Measurements from ENCODE around the gene CSNK1A1. TPM values are rescaled to one million over a fixed set of nuclear protein-coding genes. Genes with fewer than 3 reads are reported as not detected.
A peak's percentile ranks its signal among the peaks of the same experiment; 100 is the strongest.
"Not testable (repeated sequence)": the region's sequence is repeated elsewhere in the genome, so short reads cannot be mapped to it uniquely, and the experiment has no call there.

The CSNK1A1 gene
- polyA plus RNA-seq, 2 of the 4 experiments (the other 2 are of a cell fraction): 123 to 218 TPM

DNA sequence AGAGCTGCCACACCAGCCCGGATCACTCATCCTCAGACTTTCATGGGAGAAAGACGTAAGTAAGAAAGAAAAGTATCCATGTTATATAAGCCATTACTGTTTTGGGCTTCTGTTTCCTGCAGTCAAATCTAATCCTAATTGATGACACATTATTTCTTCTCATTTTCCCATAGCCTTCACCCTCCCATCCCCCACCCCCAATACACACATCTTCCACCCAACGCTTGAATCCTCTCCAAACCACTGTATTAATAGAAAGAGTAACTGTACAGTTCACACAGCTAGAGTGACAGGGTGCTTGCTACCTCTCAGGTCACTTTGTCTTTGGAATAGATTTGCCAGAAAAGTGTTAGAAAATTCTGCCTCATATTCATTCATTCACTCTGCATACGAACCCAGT lies 102.8 kb downstream of the CSNK1A1 start (continued):
- TF ChIP-seq, protein P1, sequence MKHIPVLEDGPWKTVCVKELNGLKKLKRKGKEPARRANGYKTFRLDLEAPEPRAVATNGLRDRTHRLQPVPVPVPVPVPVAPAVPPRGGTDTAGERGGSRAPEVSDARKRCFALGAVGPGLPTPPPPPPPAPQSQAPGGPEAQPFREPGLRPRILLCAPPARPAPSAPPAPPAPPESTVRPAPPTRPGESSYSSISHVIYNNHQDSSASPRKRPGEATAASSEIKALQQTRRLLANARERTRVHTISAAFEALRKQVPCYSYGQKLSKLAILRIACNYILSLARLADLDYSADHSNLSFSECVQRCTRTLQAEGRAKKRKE (CRISPR knock-in tag; IDR thresholded peaks at IDR 0.05; ENCODE audit: low read depth): no peak
- no peak for TF ChIP-seq CBX2 (IDR thresholded peaks at IDR 0.05; ENCODE audit: borderline replicate concordance, low read depth)
- TF ChIP-seq GATA3 (IDR thresholded peaks at IDR 0.05; ENCODE audit: borderline replicate concordance): no peak

DNA sequence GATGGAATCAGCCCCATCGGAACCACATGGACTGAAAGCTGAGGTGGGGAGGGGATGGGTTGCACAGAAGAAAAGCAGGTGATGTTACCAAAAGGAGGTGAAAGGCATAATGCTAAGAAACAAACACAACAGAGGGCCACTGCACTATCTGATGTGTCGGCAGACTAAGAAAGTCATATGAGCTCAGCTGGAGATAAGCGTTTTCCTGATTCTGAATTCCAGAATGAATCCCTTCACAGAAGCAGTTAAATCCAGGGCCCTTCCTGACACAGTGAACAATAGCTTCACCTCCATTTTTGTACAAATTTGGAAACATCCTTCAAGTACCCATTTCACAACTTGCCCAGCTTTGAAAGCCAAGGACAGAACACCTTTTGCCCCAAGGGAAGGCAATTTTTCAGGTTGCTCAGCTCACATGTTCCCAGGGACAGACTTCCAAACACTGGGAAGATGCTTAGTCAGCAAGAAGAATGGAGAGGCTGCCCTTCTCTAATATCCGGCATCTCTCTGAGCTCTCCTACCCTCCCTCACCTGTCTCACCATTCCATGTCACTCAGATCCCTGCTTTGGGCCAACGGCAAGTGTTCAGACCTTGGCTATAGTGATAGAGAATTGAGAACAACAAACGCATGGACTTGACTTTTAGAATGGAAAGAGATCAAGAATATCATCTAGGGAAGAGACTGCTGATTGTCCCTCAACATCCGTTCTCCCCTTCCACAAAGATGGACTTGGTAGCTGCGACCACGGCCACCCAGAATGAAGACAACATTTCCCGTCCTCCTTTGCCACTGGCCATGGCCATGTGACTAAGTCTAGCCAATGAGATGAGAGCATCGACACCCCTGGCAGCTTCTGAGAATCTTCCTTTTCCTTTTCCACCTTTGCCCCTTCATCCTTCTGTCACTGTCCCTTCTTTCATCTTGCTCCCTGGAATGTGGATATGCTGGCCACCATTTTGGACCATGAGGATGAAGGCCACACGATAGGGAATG lies 103.6 kb downstream of the CSNK1A1 start:
- H3K27ac ChIP-seq: peak overlapping the region; percentile 5 to 89; a peak in 3 of 6 replicates
- no peak for DNase-seq (ENCODE audit: low read depth in 1 of 2, low spot score in 1 of 2)
- CTCF ChIA-PET: interaction anchor here (1.1 to 52.1 kb wide), 9 partner anchors 8 to 171 kb away, joined by 3 to 1709 read pairs (median 23); partner anchors contain the start of genes CSNK1A1, IL17B and PCYOX1L
- POLR2A ChIA-PET: interaction anchor here (3.6 kb wide), 1 partner anchor 103 kb away, joined by 28 read pairs; the partner anchor contains the start of gene CSNK1A1
- FAIRE-seq: no peak
- H3K4me3 ChIP-seq: no peak overlapping the region
- peaks cover 23% of the 10 kb centered on the region for H3K4me1 ChIP-seq
- no peak for ATAC-seq
- H3K9me3 ChIP-seq: no peaks in the 10 kb centered on the region
- TF ChIP-seq RARB (CRISPR knock-in tag; IDR thresholded peaks at IDR 0.05): no peak
- TF ChIP-seq MAFK (IDR thresholded peaks at IDR 0.05; ENCODE audit: partially characterized antibody): peak; percentile 96
- no peak for TF ChIP-seq EHF (CRISPR knock-in tag; IDR thresholded peaks at IDR 0.05)
- TF ChIP-seq, protein P2, sequence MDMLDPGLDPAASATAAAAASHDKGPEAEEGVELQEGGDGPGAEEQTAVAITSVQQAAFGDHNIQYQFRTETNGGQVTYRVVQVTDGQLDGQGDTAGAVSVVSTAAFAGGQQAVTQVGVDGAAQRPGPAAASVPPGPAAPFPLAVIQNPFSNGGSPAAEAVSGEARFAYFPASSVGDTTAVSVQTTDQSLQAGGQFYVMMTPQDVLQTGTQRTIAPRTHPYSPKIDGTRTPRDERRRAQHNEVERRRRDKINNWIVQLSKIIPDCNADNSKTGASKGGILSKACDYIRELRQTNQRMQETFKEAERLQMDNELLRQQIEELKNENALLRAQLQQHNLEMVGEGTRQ (IDR thresholded peaks at IDR 0.05): peak; percentile 56
- no peak for TF ChIP-seq NPAS2 (CRISPR knock-in tag; IDR thresholded peaks at IDR 0.05; ENCODE audit: borderline replicate concordance)
- no peak overlapping the region for H3K4me2 ChIP-seq
- WGBS (ENCODE audit: missing lambda C conversion rate): 93% methylated on average over 12 of the region's 12 CpGs

DNA sequence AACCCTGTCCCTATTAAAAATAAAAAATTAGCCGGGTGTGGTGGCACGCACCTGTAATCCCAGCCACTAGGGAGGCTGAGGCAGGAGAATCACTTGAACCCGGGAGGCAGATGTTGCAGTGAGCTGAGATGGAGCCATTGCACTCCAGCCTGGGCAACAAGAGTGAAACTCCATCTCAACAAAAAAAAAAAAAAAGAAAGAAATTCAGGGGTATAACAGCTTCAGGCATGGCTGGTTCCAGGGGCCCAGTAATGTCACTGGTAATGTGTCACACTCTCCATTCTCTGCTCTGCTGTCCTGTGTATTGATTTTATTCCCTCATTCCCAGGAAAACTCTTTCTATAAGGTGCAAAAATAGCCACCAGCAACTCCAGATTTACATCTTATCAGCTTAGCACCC lies 104.4 kb downstream of the CSNK1A1 start:
- peak overlapping the region; percentile 75 to 89; a peak in 5 of 6 replicates for H3K27ac ChIP-seq
- not testable (repeated sequence) for FAIRE-seq; H3K9me3 ChIP-seq; H3K4me3 ChIP-seq; H3K4me2 ChIP-seq; DNase-seq (ENCODE audit: low read depth in 1 of 2, low spot score in 1 of 2); ATAC-seq
- ChIA-PET CTCF (interaction anchor here (0.9 to 52.1 kb wide), 10 partner anchors 8 to 172 kb away, joined by 3 to 1709 read pairs (median 16); partner anchors contain the start of genes CSNK1A1, IL17B and PCYOX1L), POLR2A (interaction anchor here (0.9 to 3.6 kb wide), 2 partner anchors 104 to 115 kb away, joined by 3 to 28 read pairs; partner anchors contain the start of gene CSNK1A1)
- peaks cover 24% of the 10 kb centered on the region for H3K4me1 ChIP-seq
- WGBS (ENCODE audit: missing lambda C conversion rate): 95% methylated on average over 3 of the region's 3 CpGs

DNA sequence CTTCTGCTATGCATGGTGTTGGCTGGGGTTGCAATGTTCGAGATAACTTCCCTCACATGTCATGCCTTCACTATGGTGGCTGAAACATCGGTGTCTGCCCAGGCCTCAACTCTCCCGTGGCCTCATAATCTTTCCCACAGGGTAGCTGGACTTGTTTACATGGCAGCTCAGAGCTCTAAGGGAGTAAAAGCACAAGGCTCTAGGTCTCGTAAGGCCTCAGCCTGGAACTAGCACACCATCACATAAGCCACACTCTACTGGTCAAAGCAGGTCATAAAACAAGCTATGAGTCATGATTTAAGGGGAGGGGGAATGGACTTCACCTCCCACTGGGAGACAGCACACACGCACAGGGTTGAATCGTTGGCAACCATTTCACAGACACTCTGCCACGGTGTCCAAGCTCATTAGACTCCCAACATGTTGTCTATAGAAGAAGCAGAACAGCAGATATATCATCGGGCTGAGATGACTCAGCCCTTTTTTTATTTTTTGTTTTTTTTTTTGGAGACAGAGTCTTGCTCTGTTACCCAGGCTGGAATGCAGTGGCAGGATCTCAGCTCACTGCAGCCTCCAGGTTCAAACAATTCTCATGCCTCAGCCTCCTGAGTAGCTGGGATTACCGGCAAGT lies 105.4 kb downstream of the CSNK1A1 start:
- Histone ChIP-seq H3K4me3 (no peak overlapping the region), H3K4me2 (peak overlapping the region; percentile 40), H3K9me3 (no peaks in the 10 kb centered on the region), H3K27ac (peak overlapping the region; percentile 75 to 89), H3K4me1 (peaks cover 24% of the 10 kb centered on the region)
- FAIRE-seq (no peak), ATAC-seq (peak; percentile 54 to 67), DNase-seq (ENCODE audit: low read depth in 1 of 2, low spot score in 1 of 2) (peak; percentile 66 to 86)
- ChIA-PET POLR2A (interaction anchor here (0.9 to 3.6 kb wide), 3 partner anchors 40 to 116 kb away, joined by 3 to 28 read pairs (median 9); partner anchors contain the start of gene CSNK1A1), CTCF (interaction anchor here (0.7 to 52.1 kb wide), 14 partner anchors 9 to 173 kb away, joined by 3 to 1709 read pairs (median 6); partner anchors contain the start of genes CSNK1A1, IL17B and PCYOX1L)
- 33% methylated on average over 9 of the region's 9 CpGs for WGBS (ENCODE audit: missing lambda C conversion rate)
- TF ChIP-seq, protein P3, sequence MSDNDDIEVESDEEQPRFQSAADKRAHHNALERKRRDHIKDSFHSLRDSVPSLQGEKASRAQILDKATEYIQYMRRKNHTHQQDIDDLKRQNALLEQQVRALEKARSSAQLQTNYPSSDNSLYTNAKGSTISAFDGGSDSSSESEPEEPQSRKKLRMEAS (IDR thresholded peaks at IDR 0.05): peak; percentile 60
- TF ChIP-seq KDM5A (IDR thresholded peaks at IDR 0.05) (no peak), TP53 (CRISPR knock-in tag; IDR thresholded peaks at IDR 0.05) (peak; percentile 77; the same call in 1 of the 2 replicates), FOSL2 (IDR thresholded peaks at IDR 0.05) (peak; percentile 60), FOSL2 (CRISPR knock-in tag; IDR thresholded peaks at IDR 0.05) (peak; percentile 91), JUN (IDR thresholded peaks at IDR 0.05) (no peak), NFE2L2 (conservative IDR thresholded peaks at IDR 0.05; ENCODE audit: low read length) (peak; percentile 48; the same call in 1 of the 2 replicates), HOXB13 (CRISPR knock-in tag; IDR thresholded peaks at IDR 0.05; ENCODE audit: low read depth) (peak; percentile 70; the same call in 1 of the 2 replicates), MAFK (IDR thresholded peaks at IDR 0.05; ENCODE audit: partially characterized antibody) (peak; percentile 93), EHMT2 (IDR thresholded peaks at IDR 0.05; ENCODE audit: low read depth) (no peak)

Data from A549 (cell line).